Liver (tissue), 9 donors: ENCODE data around the gene EMX1. TPM values are rescaled to one million over a fixed set of nuclear protein-coding genes. Genes with fewer than 3 reads are reported as not detected.

Experiments
- DNase-seq: peaks from one replicate; pipeline ENCODE4 v3.0.0-alpha.2; 2017; ENCODE audit warnings: low spot score
- H3K27ac ChIP-seq, 2 donors: one replicate each; pipeline ENCODE4 v1.7.0; 2013; ENCODE audit warnings: inconsistent platforms in 2 of 2, low read length in 2 of 2, control low read depth in 1 of 2, low read depth in 1 of 2, mild to moderate bottlenecking in 1 of 2
- H3K27me3 ChIP-seq, 4 donors: one replicate each; pipeline versions ENCODE4 v1.6.1 to v1.7.0; 2013; ENCODE audit warnings: low read length in 3 of 4, inconsistent platforms in 1 of 4, mild to moderate bottlenecking in 1 of 4, moderate library complexity in 1 of 4; ENCODE audit not compliant: control insufficient read depth in 4 of 4, insufficient read depth in 4 of 4
- H3K36me3 ChIP-seq, 4 donors: one replicate each; pipeline versions ENCODE4 v1.6.1 to v1.7.0; 2013; ENCODE audit warnings: low read length in 3 of 4, mild to moderate bottlenecking in 3 of 4, low read depth in 1 of 4, moderate library complexity in 1 of 4; ENCODE audit not compliant: control insufficient read depth in 4 of 4, insufficient read depth in 3 of 4
- H3K4me1 ChIP-seq, 4 donors: one replicate each; pipeline versions ENCODE4 v1.6.1 to v1.7.0; 2013; ENCODE audit warnings: low read length in 3 of 4, mild to moderate bottlenecking in 3 of 4, moderate library complexity in 1 of 4; ENCODE audit not compliant: control insufficient read depth in 4 of 4, insufficient read depth in 4 of 4
- H3K4me3 ChIP-seq, 3 donors: one replicate each; pipeline versions ENCODE4 v1.6.1 to v1.7.0; 2013; ENCODE audit warnings: low read length in 3 of 3, control low read depth in 1 of 3, low read depth in 1 of 3, mild to moderate bottlenecking in 1 of 3
- H3K9ac ChIP-seq, 2 donors: one replicate each; pipeline ENCODE4 v1.7.0; 2013; ENCODE audit warnings: low read length in 2 of 2, mild to moderate bottlenecking in 2 of 2, moderate library complexity in 2 of 2, control low read depth in 1 of 2, low read depth in 1 of 2
- H3K9me3 ChIP-seq, 4 donors: one replicate each; pipeline versions ENCODE4 v1.6.1 to v1.7.0; 2013; ENCODE audit warnings: low read length in 3 of 4; ENCODE audit not compliant: control insufficient read depth in 4 of 4
- EGR1 ChIP-seq, 2 donors: IDR thresholded peaks; 2 replicates each; pipeline ENCODE4 v1.6.1; 2016 to 2018; ENCODE audit warnings: antibody characterized with exemption in 2 of 2, low read depth in 2 of 2
- FOXA1 ChIP-seq: IDR thresholded peaks from 2 replicates; pipeline ENCODE4 v1.6.1; 2016; ENCODE audit warnings: antibody characterized with exemption
- FOXA2 ChIP-seq: IDR thresholded peaks from 2 replicates; pipeline ENCODE4 v1.6.1; 2016; ENCODE audit warnings: antibody characterized with exemption
- GABPA ChIP-seq, 2 donors: IDR thresholded peaks in 1 of 2; conservative IDR thresholded peaks in 1 of 2; 2 replicates each; pipeline ENCODE4 v1.6.1; 2016; ENCODE audit warnings: antibody characterized with exemption in 2 of 2, mild to moderate bottlenecking in 1 of 2, moderate library complexity in 1 of 2
- HNF4A ChIP-seq, 2 donors: conservative IDR thresholded peaks; 2 replicates each; pipeline ENCODE4 v1.6.1; 2016; ENCODE audit warnings: antibody characterized with exemption in 2 of 2, mild to moderate bottlenecking in 2 of 2
- HNF4G ChIP-seq: IDR thresholded peaks from 2 replicates; pipeline ENCODE4 v1.6.1; 2016; ENCODE audit warnings: antibody characterized with exemption
- NR2F2 ChIP-seq: IDR thresholded peaks from 2 replicates; pipeline ENCODE4 v1.6.1; 2016; ENCODE audit warnings: antibody characterized with exemption
- RAD21 ChIP-seq, 2 donors: IDR thresholded peaks; 2 replicates each; pipeline ENCODE4 v1.6.1; 2016; ENCODE audit warnings: antibody characterized with exemption in 2 of 2, mild to moderate bottlenecking in 2 of 2
- RXRA ChIP-seq, 2 donors: IDR thresholded peaks; 2 replicates each; pipeline ENCODE4 v1.6.1; 2017 to 2018; ENCODE audit warnings: antibody characterized with exemption in 2 of 2, mild to moderate bottlenecking in 1 of 2
- SP1 ChIP-seq: IDR thresholded peaks from 2 replicates; pipeline ENCODE4 v1.6.1; 2018; ENCODE audit warnings: antibody characterized with exemption, mild to moderate bottlenecking
- YY1 ChIP-seq: IDR thresholded peaks from 2 replicates; pipeline ENCODE4 v1.6.1; 2016; ENCODE audit warnings: antibody characterized with exemption, mild to moderate bottlenecking
- WGBS: extraction: QIAGEN DNeasy Blood & Tissue Kit; methylation state at CpG from one replicate; pipeline ENCODE4 v1.1.7; 2013; 5-methylcytosine and 5-hydroxymethylcytosine counted together
- polyA plus RNA-seq, 2 donors: library from polyadenylated mRNA; stranded (reverse) in 1 of 2; unstranded in 1 of 2; fragments of 200-250 nt in 1 of 2; fragments of >200 nt in 1 of 2; fragmentation: Nextera tagmentation in 1 of 2; extraction: Ambion mirVana in 1 of 2; gene quantifications; one replicate each; pipeline versions ENCODE4 v1.2.1 to v1.2.3, GENCODE V29; 2013 to 2015
- total RNA-seq, 2 donors: library from RNA; depleted of rRNA; stranded (reverse); fragments of >200 nt; gene quantifications; one replicate each; pipeline ENCODE4 v1.2.3, GENCODE V29; 2014
- TF ChIP-seq, protein P1 (sequence below): IDR thresholded peaks from 2 replicates; pipeline ENCODE4 v1.6.1; 2016; ENCODE audit warnings: antibody characterized with exemption
- TF ChIP-seq, protein P2 (sequence below): IDR thresholded peaks from 2 replicates; pipeline ENCODE4 v1.6.1; 2016; ENCODE audit warnings: antibody characterized with exemption
- TF ChIP-seq, protein P3 (sequence below): fragments of 150-350 bp; IDR thresholded peaks from 2 replicates; pipeline ENCODE4 v1.5.1; 2017; ENCODE audit warnings: improper control_type of control experiment, low read depth, low read length; ENCODE audit not compliant: missing input control
- TF ChIP-seq, protein P4 (sequence below): IDR thresholded peaks from 2 replicates; pipeline ENCODE4 v1.6.1; 2016; ENCODE audit warnings: antibody characterized with exemption
- TF ChIP-seq, protein P5 (sequence below): IDR thresholded peaks from 2 replicates; pipeline ENCODE4 v1.6.1; 2016; ENCODE audit warnings: antibody characterized with exemption, mild to moderate bottlenecking
- donor health status: healthy.
- donor health status: healthy.
- donor health status: healthy.
- donor health status: healthy.
- donor health status: healthy.

The EMX1 gene
- total and polyA plus RNA-seq, 4 donors, result 0.06 to 0.18 (median 0.08) TPM; not detected in 1

DNA sequence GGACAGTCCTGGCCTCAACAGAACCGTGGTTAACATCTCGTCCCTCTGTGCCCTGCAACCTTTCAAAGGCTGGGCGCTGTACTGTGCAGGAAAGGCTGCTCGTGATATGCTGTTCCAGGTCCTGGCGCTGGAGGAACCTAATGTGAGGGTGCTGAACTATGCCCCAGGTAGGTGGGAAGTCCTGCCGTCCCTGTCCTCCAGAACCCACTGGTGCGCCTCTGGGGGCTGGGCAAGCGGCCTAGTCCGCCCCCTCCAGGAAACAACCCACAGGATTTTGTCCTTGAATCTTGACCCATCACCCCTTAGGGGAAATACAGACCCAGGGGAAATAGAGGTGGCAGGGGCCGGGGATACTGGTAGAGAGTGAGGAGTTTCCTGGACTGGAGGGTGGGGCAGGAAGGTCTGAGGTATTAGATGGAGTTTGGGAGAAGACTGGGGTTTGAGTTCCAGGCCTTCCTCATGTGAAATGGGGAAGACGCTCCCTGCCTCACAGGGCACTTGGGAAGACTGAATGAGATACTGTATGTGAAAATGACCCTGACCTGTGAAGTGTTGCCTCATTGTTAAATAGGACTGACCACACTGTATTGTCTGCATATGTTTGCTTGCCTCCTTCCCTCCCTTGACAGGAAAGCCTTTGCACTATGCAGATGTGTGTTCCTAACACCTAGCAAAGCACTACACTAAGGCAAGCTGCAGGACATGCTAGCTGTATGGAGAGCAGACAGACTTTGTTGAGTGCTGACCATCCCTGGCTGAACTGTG is 28.7 kb upstream of the EMX1 start:
- peak overlapping the region; percentile 24 to 70 for H3K9ac ChIP-seq

DNA sequence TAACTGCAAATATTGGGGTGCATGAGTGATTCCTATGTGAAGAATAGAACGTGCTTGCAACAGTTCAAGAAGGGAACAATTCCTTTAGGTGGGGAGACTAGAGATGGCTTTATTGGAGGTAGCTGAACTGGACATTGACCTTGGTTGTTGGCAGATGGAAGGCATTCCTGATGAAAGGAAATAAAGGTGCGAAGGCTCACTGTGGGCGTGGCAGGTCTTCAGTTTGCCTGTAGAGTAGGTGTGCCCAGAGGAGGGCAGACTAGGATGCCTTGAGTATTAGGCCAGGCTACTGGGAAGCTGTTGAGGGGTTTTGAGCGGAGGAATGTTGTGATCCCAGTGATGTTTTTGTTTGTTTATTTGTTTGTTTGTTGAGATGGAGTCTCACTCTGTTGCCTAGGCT is 27.3 kb upstream of the EMX1 start:
- Histone ChIP-seq H3K4me1 (peaks cover 5 to 38% (median 31%) of the 10 kb centered on the region in 4 donors), H3K27ac (no peak overlapping the region), H3K4me3 (no peak overlapping the region), H3K36me3 (peaks cover 0 to 13% (median 7%) of the 10 kb centered on the region in 4 donors), H3K9ac (no peak overlapping the region), H3K27me3 (no peaks in the 10 kb centered on the region), H3K9me3 (no peaks in the 10 kb centered on the region)
- DNase-seq, result no peak
- 76% methylated on average over 4 of the region's 4 CpGs for WGBS
- TF ChIP-seq HNF4A (conservative IDR thresholded peaks at IDR 0.05) (peak in 1 of 2 donors; percentile 12), SP1 (no peak)

More for the DNA sequence above, 28.7 kb upstream of the EMX1 start:
- peaks cover 0 to 13% (median 7%) of the 10 kb centered on the region in 4 donors for H3K36me3 ChIP-seq
- H3K27me3 ChIP-seq, result no peaks in the 10 kb centered on the region
- peaks cover 5 to 38% (median 31%) of the 10 kb centered on the region in 4 donors for H3K4me1 ChIP-seq
- 60% methylated on average over 11 of the region's 11 CpGs for whole genome bisulfite sequencing
- DNase-seq, result no peak
- TF ChIP-seq, protein P1, sequence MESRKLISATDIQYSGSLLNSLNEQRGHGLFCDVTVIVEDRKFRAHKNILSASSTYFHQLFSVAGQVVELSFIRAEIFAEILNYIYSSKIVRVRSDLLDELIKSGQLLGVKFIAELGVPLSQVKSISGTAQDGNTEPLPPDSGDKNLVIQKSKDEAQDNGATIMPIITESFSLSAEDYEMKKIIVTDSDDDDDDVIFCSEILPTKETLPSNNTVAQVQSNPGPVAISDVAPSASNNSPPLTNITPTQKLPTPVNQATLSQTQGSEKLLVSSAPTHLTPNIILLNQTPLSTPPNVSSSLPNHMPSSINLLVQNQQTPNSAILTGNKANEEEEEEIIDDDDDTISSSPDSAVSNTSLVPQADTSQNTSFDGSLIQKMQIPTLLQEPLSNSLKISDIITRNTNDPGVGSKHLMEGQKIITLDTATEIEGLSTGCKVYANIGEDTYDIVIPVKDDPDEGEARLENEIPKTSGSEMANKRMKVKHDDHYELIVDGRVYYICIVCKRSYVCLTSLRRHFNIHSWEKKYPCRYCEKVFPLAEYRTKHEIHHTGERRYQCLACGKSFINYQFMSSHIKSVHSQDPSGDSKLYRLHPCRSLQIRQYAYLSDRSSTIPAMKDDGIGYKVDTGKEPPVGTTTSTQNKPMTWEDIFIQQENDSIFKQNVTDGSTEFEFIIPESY, result no peak
- TF ChIP-seq SP1, result no peak
- H3K9me3 ChIP-seq, result no peaks in the 10 kb centered on the region
- H3K27ac ChIP-seq, result no peak overlapping the region
- H3K4me3 ChIP-seq, result peak overlapping the region; percentile 67 to 74 (median 72)

DNA sequence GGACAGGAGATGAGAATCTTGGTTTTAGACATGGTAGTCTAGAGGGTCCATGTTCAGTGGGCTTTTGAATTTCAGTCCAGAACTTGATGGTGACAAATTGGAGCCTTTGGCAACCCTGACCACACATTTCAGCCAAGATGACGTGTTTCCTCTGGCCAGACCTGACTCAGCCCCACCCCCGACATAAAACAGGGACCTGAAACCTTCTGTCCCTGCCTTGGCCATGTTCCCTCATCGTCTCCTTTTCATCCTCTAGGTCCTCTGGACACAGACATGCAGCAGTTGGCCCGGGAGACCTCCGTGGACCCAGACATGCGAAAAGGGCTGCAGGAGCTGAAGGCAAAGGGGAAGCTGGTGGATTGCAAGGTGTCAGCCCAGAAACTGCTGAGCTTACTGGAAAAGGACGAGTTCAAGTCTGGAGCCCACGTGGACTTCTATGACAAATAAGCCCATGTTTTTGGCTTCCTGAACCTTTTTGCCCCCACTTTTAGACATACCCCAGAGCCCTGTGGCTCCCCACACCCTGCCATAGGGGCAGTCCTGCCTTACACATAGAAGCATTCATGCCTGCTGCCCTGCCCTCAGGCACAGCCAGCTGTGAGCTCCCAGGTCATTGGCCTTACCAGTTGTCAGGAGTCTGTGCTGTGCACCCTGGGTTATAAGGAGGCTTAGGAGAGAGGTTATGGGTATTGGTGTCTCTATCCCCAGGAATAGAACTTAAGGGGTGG is 26.1 kb upstream of the EMX1 start:
- WGBS, result 75% methylated on average over 8 of the region's 8 CpGs
- TF ChIP-seq, protein P2, sequence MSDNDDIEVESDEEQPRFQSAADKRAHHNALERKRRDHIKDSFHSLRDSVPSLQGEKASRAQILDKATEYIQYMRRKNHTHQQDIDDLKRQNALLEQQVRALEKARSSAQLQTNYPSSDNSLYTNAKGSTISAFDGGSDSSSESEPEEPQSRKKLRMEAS, result no peak
- TF ChIP-seq, protein P3, sequence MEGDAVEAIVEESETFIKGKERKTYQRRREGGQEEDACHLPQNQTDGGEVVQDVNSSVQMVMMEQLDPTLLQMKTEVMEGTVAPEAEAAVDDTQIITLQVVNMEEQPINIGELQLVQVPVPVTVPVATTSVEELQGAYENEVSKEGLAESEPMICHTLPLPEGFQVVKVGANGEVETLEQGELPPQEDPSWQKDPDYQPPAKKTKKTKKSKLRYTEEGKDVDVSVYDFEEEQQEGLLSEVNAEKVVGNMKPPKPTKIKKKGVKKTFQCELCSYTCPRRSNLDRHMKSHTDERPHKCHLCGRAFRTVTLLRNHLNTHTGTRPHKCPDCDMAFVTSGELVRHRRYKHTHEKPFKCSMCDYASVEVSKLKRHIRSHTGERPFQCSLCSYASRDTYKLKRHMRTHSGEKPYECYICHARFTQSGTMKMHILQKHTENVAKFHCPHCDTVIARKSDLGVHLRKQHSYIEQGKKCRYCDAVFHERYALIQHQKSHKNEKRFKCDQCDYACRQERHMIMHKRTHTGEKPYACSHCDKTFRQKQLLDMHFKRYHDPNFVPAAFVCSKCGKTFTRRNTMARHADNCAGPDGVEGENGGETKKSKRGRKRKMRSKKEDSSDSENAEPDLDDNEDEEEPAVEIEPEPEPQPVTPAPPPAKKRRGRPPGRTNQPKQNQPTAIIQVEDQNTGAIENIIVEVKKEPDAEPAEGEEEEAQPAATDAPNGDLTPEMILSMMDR, result no peak
- TF ChIP-seq YY1 (no peak), HNF4A (conservative IDR thresholded peaks at IDR 0.05) (no peak), NR2F2 (no peak), SP1 (no peak), HNF4G (no peak), RAD21 (IDR thresholded peaks at IDR 0.05) (no peak), RXRA (IDR thresholded peaks at IDR 0.05) (no peak), GABPA (IDR thresholded peaks at IDR 0.05 in 1 of 2, conservative IDR thresholded peaks at IDR 0.05 in 1 of 2) (no peak), EGR1 (IDR thresholded peaks at IDR 0.05; ENCODE audit: low read depth in 2 of 2) (no peak), FOXA1 (no peak), FOXA2 (no peak)
- TF ChIP-seq, protein P4, sequence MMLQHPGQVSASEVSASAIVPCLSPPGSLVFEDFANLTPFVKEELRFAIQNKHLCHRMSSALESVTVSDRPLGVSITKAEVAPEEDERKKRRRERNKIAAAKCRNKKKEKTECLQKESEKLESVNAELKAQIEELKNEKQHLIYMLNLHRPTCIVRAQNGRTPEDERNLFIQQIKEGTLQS, result no peak
- TF ChIP-seq, protein P5, sequence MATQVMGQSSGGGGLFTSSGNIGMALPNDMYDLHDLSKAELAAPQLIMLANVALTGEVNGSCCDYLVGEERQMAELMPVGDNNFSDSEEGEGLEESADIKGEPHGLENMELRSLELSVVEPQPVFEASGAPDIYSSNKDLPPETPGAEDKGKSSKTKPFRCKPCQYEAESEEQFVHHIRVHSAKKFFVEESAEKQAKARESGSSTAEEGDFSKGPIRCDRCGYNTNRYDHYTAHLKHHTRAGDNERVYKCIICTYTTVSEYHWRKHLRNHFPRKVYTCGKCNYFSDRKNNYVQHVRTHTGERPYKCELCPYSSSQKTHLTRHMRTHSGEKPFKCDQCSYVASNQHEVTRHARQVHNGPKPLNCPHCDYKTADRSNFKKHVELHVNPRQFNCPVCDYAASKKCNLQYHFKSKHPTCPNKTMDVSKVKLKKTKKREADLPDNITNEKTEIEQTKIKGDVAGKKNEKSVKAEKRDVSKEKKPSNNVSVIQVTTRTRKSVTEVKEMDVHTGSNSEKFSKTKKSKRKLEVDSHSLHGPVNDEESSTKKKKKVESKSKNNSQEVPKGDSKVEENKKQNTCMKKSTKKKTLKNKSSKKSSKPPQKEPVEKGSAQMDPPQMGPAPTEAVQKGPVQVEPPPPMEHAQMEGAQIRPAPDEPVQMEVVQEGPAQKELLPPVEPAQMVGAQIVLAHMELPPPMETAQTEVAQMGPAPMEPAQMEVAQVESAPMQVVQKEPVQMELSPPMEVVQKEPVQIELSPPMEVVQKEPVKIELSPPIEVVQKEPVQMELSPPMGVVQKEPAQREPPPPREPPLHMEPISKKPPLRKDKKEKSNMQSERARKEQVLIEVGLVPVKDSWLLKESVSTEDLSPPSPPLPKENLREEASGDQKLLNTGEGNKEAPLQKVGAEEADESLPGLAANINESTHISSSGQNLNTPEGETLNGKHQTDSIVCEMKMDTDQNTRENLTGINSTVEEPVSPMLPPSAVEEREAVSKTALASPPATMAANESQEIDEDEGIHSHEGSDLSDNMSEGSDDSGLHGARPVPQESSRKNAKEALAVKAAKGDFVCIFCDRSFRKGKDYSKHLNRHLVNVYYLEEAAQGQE, result no peak

More for the DNA sequence above, 26.1 kb upstream of the EMX1 start:
- H3K4me1 ChIP-seq, result peaks cover 4 to 35% (median 30%) of the 10 kb centered on the region in 4 donors
- H3K9me3 ChIP-seq, result no peaks in the 10 kb centered on the region
- peaks cover 0 to 13% (median 7%) of the 10 kb centered on the region in 4 donors for H3K36me3 ChIP-seq
- H3K27me3 ChIP-seq, result no peaks in the 10 kb centered on the region
- H3K4me3 ChIP-seq, result no peak overlapping the region
- no peak overlapping the region for H3K27ac ChIP-seq
- DNase-seq, result no peak
- no peak overlapping the region for H3K9ac ChIP-seq
